Activated CD4-positive, alpha-beta T cell treated with anti-CD3 and anti-CD28 coated beads, Interleukin-2, amount 50 U/mL, for 24 hours (primary cell): ENCODE results near the gene C2CD5.
"Not testable (repeated sequence)": the region's sequence is repeated elsewhere in the genome, so short reads cannot be mapped to it uniquely, and the experiment has no call there.

Experiments used
- DNase-seq, 2 donors: peaks; one replicate each; pipeline ENCODE4 v3.0.0-alpha.2; 2020; ENCODE audit warnings: low read depth in 1 of 2, low spot score in 1 of 2

The C2CD5 gene

GRCh38 chr12:22536971-22537544, 7.3 kb downstream of the C2CD5 start:
- no peak for DNase-seq

- DNase-seq = no peak
These were observed 7.9 kb downstream of the C2CD5 start for GRCh38 chr12:22536346-22536945.

- DNase-seq = no peak
These were observed 8.9 kb downstream of the C2CD5 start for GRCh38 chr12:22535478-22535877.

- DNase-seq = no peak
These were observed 9.3 kb downstream of the C2CD5 start for GRCh38 chr12:22535038-22535437.

GRCh38 chr12:22533155-22533554, 11.2 kb downstream of the C2CD5 start:
- no peak for DNase-seq

GRCh38 chr12:22532317-22532716, 12.0 kb downstream of the C2CD5 start:
- DNase-seq = no peak

GRCh38 chr12:22531205-22531604, 13.1 kb downstream of the C2CD5 start:
- no peak for DNase-seq

- no peak for DNase-seq
These were observed 14.9 kb downstream of the C2CD5 start for GRCh38 chr12:22529281-22530060.

GRCh38 chr12:22527999-22528398, 16.3 kb downstream of the C2CD5 start:
- DNase-seq = no peak

GRCh38 chr12:22526836-22527235, 17.5 kb downstream of the C2CD5 start:
- DNase-seq = no peak

GRCh38 chr12:22525426-22525825, 18.9 kb downstream of the C2CD5 start:
- no peak for DNase-seq

GRCh38 chr12:22518998-22519397, 25.3 kb downstream of the C2CD5 start:
- no peak for DNase-seq

- no peak for DNase-seq
These were observed 26.2 kb downstream of the C2CD5 start for GRCh38 chr12:22518060-22518719.

- DNase-seq = no peak
These were observed 29.5 kb downstream of the C2CD5 start for GRCh38 chr12:22514875-22515274.

- no peak for DNase-seq
These were observed 38.5 kb downstream of the C2CD5 start for GRCh38 chr12:22505826-22506225.

GRCh38 chr12:22500100-22500499, 44.2 kb downstream of the C2CD5 start:
- no peak for DNase-seq

GRCh38 chr12:22499445-22499844, 44.9 kb downstream of the C2CD5 start:
- DNase-seq = no peak

GRCh38 chr12:22494319-22494718, 50.0 kb downstream of the C2CD5 start:
- no peak for DNase-seq

GRCh38 chr12:22491034-22491433, 53.3 kb downstream of the C2CD5 start:
- no peak for DNase-seq

- DNase-seq = no peak
These were observed 55.9 kb downstream of the C2CD5 start for GRCh38 chr12:22488478-22488877.

- not testable (repeated sequence) for DNase-seq
These were observed 56.7 kb downstream of the C2CD5 start for GRCh38 chr12:22487683-22488082.

- DNase-seq = no peak
These were observed 62.7 kb downstream of the C2CD5 start for GRCh38 chr12:22481547-22482104.
